ENCODE data around the gene CETP. TPM values are rescaled to one million over a fixed set of nuclear protein-coding genes. Genes with fewer than 3 reads are reported as not detected.
"Not testable (repeated sequence)": the region's sequence is repeated elsewhere in the genome, so short reads cannot be mapped to it uniquely, and the experiment has no call there.

The CETP gene
- total and polyA plus RNA-seq, 5 donors from 2014 or later, result 0.27 TPM; not detected in 4

DNA sequence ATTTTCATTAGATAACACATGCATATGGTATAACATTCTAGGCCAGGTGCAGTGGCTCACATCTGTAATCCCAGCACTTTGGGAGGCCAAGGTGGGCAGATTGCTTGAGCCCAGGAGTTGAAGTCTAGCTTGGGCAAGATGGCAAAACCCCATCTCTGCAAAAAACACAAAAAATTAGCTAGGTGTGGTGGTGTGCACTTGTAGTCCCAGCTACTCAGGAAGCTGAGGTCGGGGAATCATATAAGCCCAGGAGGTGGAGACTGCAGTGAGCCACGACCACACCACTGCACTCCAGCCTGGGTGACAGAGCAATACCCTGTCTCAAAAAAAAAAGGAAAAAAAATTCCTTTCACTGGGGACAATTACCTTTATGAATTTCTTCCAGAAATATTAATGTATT, 43.8 kb downstream of the CETP start:
- Mint-ChIP-seq H3K4me1 (peaks cover 41 to 89% (median 62%) of the 10 kb centered on the region in 4 donors), H3K4me3 (peak overlapping the region in 2 of 4 donors; percentile 54 to 84), H3K27ac (peak overlapping the region in 2 of 3 donors; percentile 14 to 86), H3K36me3 (peaks cover 42% of the 10 kb centered on the region)
- Histone ChIP-seq H3K4me3 (ENCODE audit: low read depth, low read length) (peak overlapping the region; percentile 42), H3K27ac (ENCODE audit: insufficient read depth, low read length, poor library complexity, severe bottlenecking) (peak overlapping the region; percentile 51), H3K4me1 (ENCODE audit: control insufficient read depth, insufficient read depth, low read length, poor library complexity, severe bottlenecking) (peaks cover 81% of the 10 kb centered on the region), H3K36me3 (ENCODE audit: control insufficient read depth, insufficient read depth, low read length) (peaks cover 33% of the 10 kb centered on the region)
- H3K9me3 Mint-ChIP-seq; DNase-seq; ATAC-seq (ENCODE audit: low read depth in 2 of 2); H3K9me3 ChIP-seq (ENCODE audit: control insufficient read depth in 2 of 2, low read length in 2 of 2); H3K27me3 ChIP-seq (ENCODE audit: control insufficient read depth, insufficient read depth, low read length); H3K27me3 Mint-ChIP-seq: not testable (repeated sequence)

DNA sequence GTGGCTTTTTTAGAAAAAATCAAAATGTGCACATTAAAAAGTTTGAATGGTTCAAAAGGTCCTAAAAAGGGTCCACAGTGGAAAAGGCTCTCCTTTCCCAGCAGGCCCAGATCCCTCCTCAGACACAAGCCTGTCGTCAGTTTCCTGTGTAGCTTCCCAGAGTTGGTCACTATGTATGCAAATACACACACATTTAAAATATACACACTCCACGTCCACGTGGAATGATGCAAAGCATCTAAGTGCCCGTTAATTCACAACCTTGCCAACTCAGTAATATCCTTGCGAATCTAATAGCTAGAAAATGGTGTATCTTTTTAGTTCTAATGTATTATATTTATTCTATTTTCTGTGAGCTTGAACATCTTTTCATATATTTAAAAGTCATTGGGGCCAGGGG, 45.3 kb downstream of the CETP start:
- peak overlapping the region in 2 of 3 donors; percentile 14 to 85 for H3K27ac Mint-ChIP-seq
- ATAC-seq (ENCODE audit: low read depth in 2 of 2), result no peak
- Histone ChIP-seq H3K27me3 (ENCODE audit: control insufficient read depth, insufficient read depth, low read length) (no peaks in the 10 kb centered on the region), H3K4me1 (ENCODE audit: control insufficient read depth, insufficient read depth, low read length, poor library complexity, severe bottlenecking) (peaks cover 86% of the 10 kb centered on the region), H3K9me3 (ENCODE audit: control insufficient read depth in 2 of 2, low read length in 2 of 2) (no peaks in the 10 kb centered on the region), H3K27ac (ENCODE audit: insufficient read depth, low read length, poor library complexity, severe bottlenecking) (peak overlapping the region; percentile 41), H3K36me3 (ENCODE audit: control insufficient read depth, insufficient read depth, low read length) (peaks cover 35% of the 10 kb centered on the region), H3K4me3 (ENCODE audit: low read depth, low read length) (peak overlapping the region; percentile 39)
- H3K36me3 Mint-ChIP-seq, result peaks cover 40% of the 10 kb centered on the region
- no peak for DNase-seq
- peak overlapping the region; percentile 50 to 84 (median 76) for H3K4me3 Mint-ChIP-seq
- peaks cover 0 to 2% (median 0%) of the 10 kb centered on the region in 7 donors for H3K9me3 Mint-ChIP-seq
- H3K4me1 Mint-ChIP-seq, result peaks cover 37 to 89% (median 59%) of the 10 kb centered on the region in 4 donors
- no peaks in the 10 kb centered on the region for H3K27me3 Mint-ChIP-seq

DNA sequence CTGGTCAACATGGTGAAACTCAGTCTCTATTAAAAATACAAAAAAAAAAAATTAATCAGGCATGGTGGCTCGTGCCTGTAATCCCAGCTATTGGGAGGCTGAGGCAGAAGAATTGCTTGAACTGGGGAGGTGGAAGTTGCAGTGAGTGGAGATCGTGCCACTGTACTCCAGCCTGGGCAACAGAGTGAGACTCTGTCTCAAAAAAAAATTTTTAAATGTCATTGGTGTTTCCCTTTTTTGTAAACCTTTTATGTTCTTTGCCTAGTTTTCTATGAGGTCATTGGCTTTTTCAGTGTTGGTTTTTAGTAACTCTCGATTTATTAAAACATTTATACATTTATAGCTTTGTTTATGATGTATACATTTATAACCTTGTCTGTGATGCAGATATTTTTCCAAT, 45.8 kb downstream of the CETP start:
- Histone ChIP-seq H3K27ac (ENCODE audit: insufficient read depth, low read length, poor library complexity, severe bottlenecking) (peak overlapping the region; percentile 41), H3K9me3 (ENCODE audit: control insufficient read depth in 2 of 2, low read length in 2 of 2) (no peaks in the 10 kb centered on the region), H3K36me3 (ENCODE audit: control insufficient read depth, insufficient read depth, low read length) (peaks cover 35% of the 10 kb centered on the region), H3K4me3 (ENCODE audit: low read depth, low read length) (no peak overlapping the region), H3K4me1 (ENCODE audit: control insufficient read depth, insufficient read depth, low read length, poor library complexity, severe bottlenecking) (peaks cover 90% of the 10 kb centered on the region), H3K27me3 (ENCODE audit: control insufficient read depth, insufficient read depth, low read length) (no peaks in the 10 kb centered on the region)
- DNase-seq (no peak), ATAC-seq (ENCODE audit: low read depth in 2 of 2) (no peak)
- Mint-ChIP-seq H3K36me3 (peaks cover 41% of the 10 kb centered on the region), H3K4me1 (peaks cover 37 to 90% (median 62%) of the 10 kb centered on the region in 4 donors), H3K9me3 (peaks cover 0 to 2% (median 0%) of the 10 kb centered on the region in 7 donors), H3K4me3 (peak overlapping the region in 3 of 4 donors; percentile 50 to 84 (median 75)), H3K27ac (peak overlapping the region in 2 of 3 donors; percentile 65 to 85), H3K27me3 (no peaks in the 10 kb centered on the region)

DNA sequence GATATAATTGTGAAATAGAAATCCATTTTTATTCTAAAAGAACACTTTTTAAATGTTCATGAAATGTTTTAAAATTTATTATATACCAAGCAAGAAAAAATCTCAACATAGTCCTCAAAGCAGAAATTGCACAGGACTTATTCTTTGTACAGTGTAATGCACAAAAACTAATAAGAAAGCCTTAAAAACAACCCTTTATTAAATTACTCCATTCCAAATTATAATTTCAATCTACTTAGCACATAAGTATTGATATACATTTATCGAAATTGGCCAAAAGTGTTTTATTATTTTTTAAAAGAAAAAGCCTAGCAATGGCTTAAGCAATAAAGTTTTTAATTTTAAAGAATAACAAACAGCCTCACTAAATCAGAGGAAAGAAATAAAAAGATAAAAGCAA, 46.7 kb downstream of the CETP start:
- no peak for DNase-seq
- H3K4me3 ChIP-seq (ENCODE audit: low read depth, low read length), result no peak overlapping the region
- peak overlapping the region; percentile 62 for H3K27ac ChIP-seq (ENCODE audit: insufficient read depth, low read length, poor library complexity, severe bottlenecking)
- peak overlapping the region; percentile 48 to 89 (median 55) for H3K27ac Mint-ChIP-seq
- peaks cover 0 to 2% (median 0%) of the 10 kb centered on the region in 7 donors for H3K9me3 Mint-ChIP-seq
- peak overlapping the region in 1 of 4 donors; percentile 36 for H3K4me3 Mint-ChIP-seq
- no peaks in the 10 kb centered on the region for H3K9me3 ChIP-seq (ENCODE audit: control insufficient read depth in 2 of 2, low read length in 2 of 2)
- peaks cover 37 to 90% (median 63%) of the 10 kb centered on the region in 4 donors for H3K4me1 Mint-ChIP-seq
- H3K4me1 ChIP-seq (ENCODE audit: control insufficient read depth, insufficient read depth, low read length, poor library complexity, severe bottlenecking), result peaks cover 91% of the 10 kb centered on the region
- H3K36me3 Mint-ChIP-seq, result peaks cover 40% of the 10 kb centered on the region
- H3K27me3 ChIP-seq (ENCODE audit: control insufficient read depth, insufficient read depth, low read length), result no peaks in the 10 kb centered on the region
- no peaks in the 10 kb centered on the region for H3K27me3 Mint-ChIP-seq
- no peak for ATAC-seq (ENCODE audit: low read depth in 2 of 2)
- H3K36me3 ChIP-seq (ENCODE audit: control insufficient read depth, insufficient read depth, low read length), result peaks cover 31% of the 10 kb centered on the region

DNA sequence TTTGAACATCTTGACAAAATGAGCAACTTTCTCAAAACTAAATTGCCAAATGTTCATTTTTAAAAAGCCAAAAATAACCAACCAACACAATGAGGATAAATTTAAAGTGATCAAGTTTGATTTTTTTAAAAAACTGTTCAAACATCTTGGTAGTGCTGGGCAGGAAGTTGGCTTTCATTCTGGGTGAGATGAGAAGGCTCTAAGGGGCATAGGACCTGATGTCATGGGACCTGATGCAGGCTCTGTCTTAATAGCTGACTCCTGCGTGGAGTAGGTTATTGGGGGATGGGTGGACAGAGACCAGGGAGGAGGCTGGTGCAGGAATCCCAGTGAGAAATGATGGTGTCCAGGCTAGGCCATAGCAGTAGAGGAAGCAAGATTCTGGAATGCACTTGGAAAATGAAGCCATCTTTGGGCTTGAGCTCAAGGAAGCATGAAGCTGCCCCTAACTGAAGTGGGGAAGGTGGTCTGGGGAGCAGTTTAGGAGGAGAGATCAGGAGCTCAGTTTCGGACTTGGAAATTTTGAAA, 48.0 kb downstream of the CETP start:
- H3K27ac Mint-ChIP-seq, result peak overlapping the region; percentile 38 to 95 (median 89)
- Histone ChIP-seq H3K9me3 (ENCODE audit: control insufficient read depth in 2 of 2, low read length in 2 of 2) (no peaks in the 10 kb centered on the region), H3K4me1 (ENCODE audit: control insufficient read depth, insufficient read depth, low read length, poor library complexity, severe bottlenecking) (peaks cover 89% of the 10 kb centered on the region), H3K36me3 (ENCODE audit: control insufficient read depth, insufficient read depth, low read length) (peaks cover 19% of the 10 kb centered on the region), H3K27ac (ENCODE audit: insufficient read depth, low read length, poor library complexity, severe bottlenecking) (peak overlapping the region; percentile 62), H3K27me3 (ENCODE audit: control insufficient read depth, insufficient read depth, low read length) (no peaks in the 10 kb centered on the region), H3K4me3 (ENCODE audit: low read depth, low read length) (peak overlapping the region; percentile 39)
- H3K4me1 Mint-ChIP-seq, result peaks cover 37 to 90% (median 64%) of the 10 kb centered on the region in 4 donors
- DNase-seq (peak in 2 of 3 donors; percentile 31 to 56), ATAC-seq (ENCODE audit: low read depth in 2 of 2) (peak; percentile 26 to 27)
- no peaks in the 10 kb centered on the region for H3K9me3 Mint-ChIP-seq
- H3K36me3 Mint-ChIP-seq, result peaks cover 34% of the 10 kb centered on the region
- H3K4me3 Mint-ChIP-seq, result peak overlapping the region; percentile 71 to 81 (median 75)
- H3K27me3 Mint-ChIP-seq, result no peaks in the 10 kb centered on the region

DNA sequence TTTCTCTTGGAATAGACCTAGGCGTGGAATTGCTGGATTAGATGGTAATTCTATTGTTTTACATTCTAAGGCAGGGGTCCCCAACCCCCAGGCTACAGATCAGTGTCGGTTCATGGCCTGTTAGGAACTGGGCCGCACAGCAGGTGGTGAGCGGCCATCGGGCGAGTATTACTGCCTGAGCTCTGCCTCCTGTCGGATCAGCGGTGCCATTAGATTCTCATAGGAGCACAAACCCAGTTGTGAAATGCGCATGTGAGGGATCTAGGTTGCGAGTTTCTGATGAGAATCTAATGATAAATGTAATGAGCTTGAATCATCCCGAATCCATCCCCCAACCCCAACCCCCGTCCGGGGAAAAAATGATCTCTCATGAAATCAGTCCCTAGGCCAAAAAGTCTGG, 50.6 kb downstream of the CETP start:
- H3K4me3 Mint-ChIP-seq, result peak overlapping the region; percentile 36 to 81 (median 68)
- no peak for ATAC-seq (ENCODE audit: low read depth in 2 of 2)
- H3K36me3 ChIP-seq (ENCODE audit: control insufficient read depth, insufficient read depth, low read length), result peaks cover 13% of the 10 kb centered on the region
- H3K4me1 Mint-ChIP-seq, result peaks cover 29 to 89% (median 59%) of the 10 kb centered on the region in 4 donors
- no peaks in the 10 kb centered on the region for H3K9me3 Mint-ChIP-seq
- DNase-seq, result no peak
- H3K36me3 Mint-ChIP-seq, result peaks cover 24% of the 10 kb centered on the region
- no peaks in the 10 kb centered on the region for H3K27me3 ChIP-seq (ENCODE audit: control insufficient read depth, insufficient read depth, low read length)
- H3K4me3 ChIP-seq (ENCODE audit: low read depth, low read length), result peak overlapping the region; percentile 72
- peaks cover 90% of the 10 kb centered on the region for H3K4me1 ChIP-seq (ENCODE audit: control insufficient read depth, insufficient read depth, low read length, poor library complexity, severe bottlenecking)
- H3K27ac Mint-ChIP-seq, result peak overlapping the region; percentile 1 to 90 (median 87)
- H3K27me3 Mint-ChIP-seq, result no peaks in the 10 kb centered on the region
- peak overlapping the region; percentile 89 for H3K27ac ChIP-seq (ENCODE audit: insufficient read depth, low read length, poor library complexity, severe bottlenecking)
- H3K9me3 ChIP-seq (ENCODE audit: control insufficient read depth in 2 of 2, low read length in 2 of 2), result no peaks in the 10 kb centered on the region

DNA sequence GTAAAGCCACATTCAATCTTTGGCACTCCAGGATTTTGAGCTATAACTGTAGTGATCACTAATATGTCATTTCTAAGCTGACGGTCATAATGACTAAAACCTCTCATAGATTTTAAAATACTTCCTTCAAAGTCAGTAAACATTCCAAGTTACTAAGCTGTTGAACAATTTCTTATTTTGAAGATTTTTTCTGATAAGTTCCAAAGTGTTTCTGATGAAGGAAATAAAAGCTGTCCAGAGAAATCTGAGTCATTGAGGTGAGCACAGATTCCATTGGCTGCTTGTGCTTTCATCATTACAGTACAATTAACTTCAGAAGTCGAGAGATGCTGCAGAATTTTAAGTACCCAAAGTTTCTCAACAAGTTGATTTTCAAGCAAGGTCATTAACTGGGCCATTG, 51.5 kb downstream of the CETP start:
- Mint-ChIP-seq H3K4me1 (peaks cover 29 to 92% (median 59%) of the 10 kb centered on the region in 4 donors), H3K4me3 (peak overlapping the region in 3 of 4 donors; percentile 73 to 91 (median 78)), H3K27me3 (no peaks in the 10 kb centered on the region), H3K9me3 (no peaks in the 10 kb centered on the region), H3K36me3 (peaks cover 33% of the 10 kb centered on the region), H3K27ac (peak overlapping the region; percentile 91 to 99 (median 93))
- Histone ChIP-seq H3K36me3 (ENCODE audit: control insufficient read depth, insufficient read depth, low read length) (peaks cover 21% of the 10 kb centered on the region), H3K27me3 (ENCODE audit: control insufficient read depth, insufficient read depth, low read length) (no peaks in the 10 kb centered on the region), H3K9me3 (ENCODE audit: control insufficient read depth in 2 of 2, low read length in 2 of 2) (no peaks in the 10 kb centered on the region), H3K4me1 (ENCODE audit: control insufficient read depth, insufficient read depth, low read length, poor library complexity, severe bottlenecking) (peaks cover 84% of the 10 kb centered on the region), H3K4me3 (ENCODE audit: low read depth, low read length) (peak overlapping the region; percentile 72), H3K27ac (ENCODE audit: insufficient read depth, low read length, poor library complexity, severe bottlenecking) (peak overlapping the region; percentile 89)
- ATAC-seq (ENCODE audit: low read depth in 2 of 2), result no peak
- no peak for DNase-seq

DNA sequence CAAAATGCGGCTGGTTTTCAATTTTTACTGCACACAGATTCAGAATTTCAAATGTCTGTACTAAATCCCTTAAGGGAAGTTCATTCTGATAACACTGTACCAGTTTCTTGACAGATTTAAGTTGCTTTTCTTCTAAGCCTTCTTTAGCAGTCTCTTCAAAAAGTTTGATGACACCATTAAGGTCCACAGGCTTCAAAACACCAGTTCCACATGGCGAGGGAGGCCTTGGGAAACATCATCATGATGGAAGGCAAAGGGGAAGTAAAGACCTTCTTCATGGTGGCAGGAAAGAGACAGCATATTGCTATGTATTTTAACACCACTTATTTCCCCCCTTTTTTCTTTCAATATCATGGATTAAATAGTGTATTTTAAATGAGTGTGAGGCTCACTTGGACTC, 52.2 kb downstream of the CETP start:
- Mint-ChIP-seq H3K27ac (peak overlapping the region; percentile 91 to 99 (median 93)), H3K9me3 (no peaks in the 10 kb centered on the region), H3K4me1 (peaks cover 29 to 90% (median 60%) of the 10 kb centered on the region in 4 donors), H3K4me3 (peak overlapping the region; percentile 73 to 91 (median 80)), H3K36me3 (peaks cover 36% of the 10 kb centered on the region), H3K27me3 (no peaks in the 10 kb centered on the region)
- Histone ChIP-seq H3K4me3 (ENCODE audit: low read depth, low read length) (peak overlapping the region; percentile 72), H3K36me3 (ENCODE audit: control insufficient read depth, insufficient read depth, low read length) (peaks cover 28% of the 10 kb centered on the region), H3K9me3 (ENCODE audit: control insufficient read depth in 2 of 2, low read length in 2 of 2) (no peaks in the 10 kb centered on the region), H3K27me3 (ENCODE audit: control insufficient read depth, insufficient read depth, low read length) (no peaks in the 10 kb centered on the region), H3K4me1 (ENCODE audit: control insufficient read depth, insufficient read depth, low read length, poor library complexity, severe bottlenecking) (peaks cover 84% of the 10 kb centered on the region), H3K27ac (ENCODE audit: insufficient read depth, low read length, poor library complexity, severe bottlenecking) (peak overlapping the region; percentile 89)
- DNase-seq, result no peak
- ATAC-seq (ENCODE audit: low read depth in 2 of 2), result no peak
